ENCODE data around the gene GNRH2.
A peak's percentile ranks its signal among the peaks of the same experiment; 100 is the strongest.

The GNRH2 gene

DNA sequence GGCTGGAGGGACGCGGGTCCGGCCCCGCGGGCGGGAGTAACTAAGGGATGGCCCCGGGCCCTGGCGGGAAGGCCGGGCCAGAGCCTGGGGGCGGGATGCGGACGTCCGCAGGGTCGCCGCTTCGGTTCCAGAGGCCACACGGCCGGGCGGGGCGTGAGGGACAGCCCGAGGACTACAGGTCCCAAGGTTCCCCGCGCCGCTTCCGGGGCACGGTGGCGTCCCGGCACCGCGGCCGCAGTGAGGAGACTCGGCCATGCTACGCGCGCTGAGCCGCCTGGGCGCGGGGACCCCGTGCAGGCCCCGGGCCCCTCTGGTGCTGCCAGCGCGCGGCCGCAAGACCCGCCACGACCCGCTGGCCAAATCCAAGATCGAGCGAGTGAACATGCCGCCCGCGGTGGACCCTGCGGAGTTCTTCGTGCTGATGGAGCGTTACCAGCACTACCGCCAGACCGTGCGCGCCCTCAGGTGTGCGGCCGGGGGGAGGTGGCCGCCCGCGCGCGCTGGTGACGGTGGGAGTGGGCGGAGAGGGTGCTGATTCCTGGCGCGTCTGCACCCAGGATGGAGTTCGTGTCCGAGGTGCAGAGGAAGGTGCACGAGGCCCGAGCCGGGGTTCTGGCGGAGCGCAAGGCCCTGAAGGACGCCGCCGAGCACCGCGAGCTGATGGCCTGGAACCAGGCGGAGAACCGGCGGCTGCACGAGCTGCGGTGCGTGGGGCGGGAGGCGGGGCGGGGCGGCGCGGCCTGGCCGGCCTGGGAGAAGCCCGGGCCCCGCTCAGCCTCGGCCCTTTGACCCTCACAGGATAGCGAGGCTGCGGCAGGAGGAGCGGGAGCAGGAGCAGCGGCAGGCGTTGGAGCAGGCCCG is 2.6 kb downstream of the GNRH2 start, which contains the start of gene MRPS26:
Gene MRPS26, plus strand, starts transcription at position 237 of the 861 bp plus-strand sequence. Its CDS starts 17 bp downstream, at position 254.
- H3K79me2 ChIP-seq = peaks cover 2% of the 10 kb centered on the region
- H3K36me3 ChIP-seq (ENCODE audit: control insufficient read depth, insufficient read depth, low read length) = no peaks in the 10 kb centered on the region
- H3K9ac ChIP-seq = peak within 1 kb of the TSS; percentile 78
- H3K27me3 ChIP-seq (ENCODE audit: control insufficient read depth, insufficient read depth, low read length) = no peaks in the 10 kb centered on the region
- TF ChIP-seq, protein P1, sequence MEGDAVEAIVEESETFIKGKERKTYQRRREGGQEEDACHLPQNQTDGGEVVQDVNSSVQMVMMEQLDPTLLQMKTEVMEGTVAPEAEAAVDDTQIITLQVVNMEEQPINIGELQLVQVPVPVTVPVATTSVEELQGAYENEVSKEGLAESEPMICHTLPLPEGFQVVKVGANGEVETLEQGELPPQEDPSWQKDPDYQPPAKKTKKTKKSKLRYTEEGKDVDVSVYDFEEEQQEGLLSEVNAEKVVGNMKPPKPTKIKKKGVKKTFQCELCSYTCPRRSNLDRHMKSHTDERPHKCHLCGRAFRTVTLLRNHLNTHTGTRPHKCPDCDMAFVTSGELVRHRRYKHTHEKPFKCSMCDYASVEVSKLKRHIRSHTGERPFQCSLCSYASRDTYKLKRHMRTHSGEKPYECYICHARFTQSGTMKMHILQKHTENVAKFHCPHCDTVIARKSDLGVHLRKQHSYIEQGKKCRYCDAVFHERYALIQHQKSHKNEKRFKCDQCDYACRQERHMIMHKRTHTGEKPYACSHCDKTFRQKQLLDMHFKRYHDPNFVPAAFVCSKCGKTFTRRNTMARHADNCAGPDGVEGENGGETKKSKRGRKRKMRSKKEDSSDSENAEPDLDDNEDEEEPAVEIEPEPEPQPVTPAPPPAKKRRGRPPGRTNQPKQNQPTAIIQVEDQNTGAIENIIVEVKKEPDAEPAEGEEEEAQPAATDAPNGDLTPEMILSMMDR (IDR thresholded peaks at IDR 0.05) = peak; percentile 8
- H3K9me3 ChIP-seq (ENCODE audit: control insufficient read depth, low read length) = no peaks in the 10 kb centered on the region
- H3K4me3 ChIP-seq (ENCODE audit: low read depth, low read length) = peak within 1 kb of the TSS; percentile 72
- H2AFZ ChIP-seq = peak within 1 kb of the TSS; percentile 100
- peaks cover 9% of the 10 kb centered on the region for H3K4me1 ChIP-seq
- H3K4me2 ChIP-seq (ENCODE audit: low read length) = peak within 1 kb of the TSS; percentile 87
- peak within 1 kb of the TSS; percentile 89 for H3K27ac ChIP-seq

DNA sequence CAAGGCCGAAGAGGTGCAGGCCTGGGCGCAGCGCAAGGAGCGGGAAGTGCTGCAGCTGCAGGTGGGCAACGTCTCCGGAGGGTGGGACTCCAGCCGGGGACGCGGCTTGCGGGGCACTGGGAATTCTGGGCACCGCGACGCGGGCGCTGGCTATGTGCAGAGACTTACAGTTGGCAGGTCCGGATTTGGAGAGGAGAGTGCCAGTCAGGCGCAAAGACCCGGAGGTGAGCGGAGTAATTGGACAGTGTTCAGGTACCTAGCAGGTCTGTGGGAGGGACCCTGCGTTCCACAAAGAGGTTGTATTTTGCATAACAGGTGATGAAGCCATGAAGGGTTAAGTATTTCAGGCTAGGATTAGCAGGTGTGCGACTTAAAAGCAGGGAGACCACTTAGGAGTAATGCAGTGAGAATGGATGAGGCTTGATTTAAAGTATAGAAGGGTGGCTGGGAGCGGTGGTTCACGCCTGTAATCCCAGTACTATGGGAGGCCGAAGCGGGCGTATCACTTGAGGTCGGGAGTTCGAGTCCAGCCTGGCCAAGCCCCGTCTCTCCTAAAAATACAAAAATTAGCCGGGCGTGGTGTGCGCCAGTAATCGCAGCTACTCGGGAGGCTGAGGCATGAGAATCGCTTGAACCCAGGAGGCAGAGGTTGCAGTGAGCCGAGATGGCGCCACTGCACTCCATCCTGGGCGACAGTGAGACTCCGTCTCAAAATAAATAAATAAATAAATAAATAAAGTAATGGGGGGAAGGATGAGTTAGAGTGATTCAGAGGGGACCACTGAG is 3.4 kb downstream of the GNRH2 start:
- Histone ChIP-seq H2AFZ (peak overlapping the region; percentile 100), H3K4me1 (peaks cover 7% of the 10 kb centered on the region), H3K27me3 (ENCODE audit: control insufficient read depth, insufficient read depth, low read length) (no peaks in the 10 kb centered on the region), H3K27ac (peak overlapping the region; percentile 89), H3K9ac (peak overlapping the region; percentile 78), H3K36me3 (ENCODE audit: control insufficient read depth, insufficient read depth, low read length) (no peaks in the 10 kb centered on the region), H3K4me2 (ENCODE audit: low read length) (peak overlapping the region; percentile 87), H3K79me2 (peaks cover 2% of the 10 kb centered on the region), H3K9me3 (ENCODE audit: control insufficient read depth, low read length) (no peaks in the 10 kb centered on the region), H3K4me3 (ENCODE audit: low read depth, low read length) (peak overlapping the region; percentile 72)
- TF ChIP-seq, protein P1 (IDR thresholded peaks at IDR 0.05) = no peak

DNA sequence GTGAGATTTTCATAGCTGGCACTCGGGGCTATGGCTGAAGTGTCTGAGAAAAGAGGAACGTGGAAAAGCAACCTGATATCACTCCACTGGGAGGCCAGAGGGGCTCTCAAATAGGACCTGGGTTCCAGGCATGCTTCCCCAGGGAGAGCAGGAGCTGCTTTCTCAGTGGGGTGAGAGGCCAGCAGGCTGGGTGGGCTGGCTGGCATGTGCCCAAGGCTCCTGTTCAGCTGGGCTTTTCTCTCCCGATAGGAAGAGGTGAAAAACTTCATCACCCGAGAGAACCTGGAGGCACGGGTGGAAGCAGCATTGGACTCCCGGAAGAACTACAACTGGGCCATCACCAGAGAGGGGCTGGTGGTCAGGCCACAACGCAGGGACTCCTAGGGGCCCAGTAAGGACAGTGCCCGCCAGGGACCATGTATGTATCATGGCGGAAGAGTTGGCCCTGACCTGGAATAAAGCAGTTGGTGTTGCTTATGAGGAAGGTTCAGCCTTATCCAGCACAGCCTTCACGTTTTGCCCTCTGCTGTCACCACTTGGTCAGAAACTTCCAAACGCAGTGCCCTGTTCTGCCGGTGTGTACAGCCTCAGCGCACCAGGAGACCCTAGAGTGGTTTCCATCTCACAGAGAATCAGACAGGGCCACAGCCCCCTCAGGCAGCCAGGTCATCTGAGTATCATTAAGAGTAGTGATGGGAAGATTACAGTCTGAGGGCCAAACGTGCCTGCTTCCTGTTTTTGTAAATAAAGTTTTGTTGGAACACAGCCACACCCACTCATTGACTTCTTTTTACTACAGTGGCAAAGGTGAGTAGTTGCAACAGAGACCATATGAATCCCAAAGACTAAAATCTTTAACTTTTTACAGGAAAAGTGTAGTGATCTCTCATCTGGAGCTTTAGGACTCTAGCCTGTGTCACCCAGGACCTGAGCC is 4.3 kb downstream of the GNRH2 start:
- Histone ChIP-seq H3K27me3 (ENCODE audit: control insufficient read depth, insufficient read depth, low read length) (no peaks in the 10 kb centered on the region), H2AFZ (no peak overlapping the region), H3K9ac (no peak overlapping the region), H3K9me3 (ENCODE audit: control insufficient read depth, low read length) (no peaks in the 10 kb centered on the region), H3K27ac (no peak overlapping the region), H3K79me2 (peaks cover 2% of the 10 kb centered on the region), H3K4me3 (ENCODE audit: low read depth, low read length) (no peak overlapping the region), H3K4me2 (ENCODE audit: low read length) (no peak overlapping the region), H3K36me3 (ENCODE audit: control insufficient read depth, insufficient read depth, low read length) (no peaks in the 10 kb centered on the region), H3K4me1 (peaks cover 4% of the 10 kb centered on the region)
- TF ChIP-seq, protein P1 (IDR thresholded peaks at IDR 0.05) = no peak

DNA sequence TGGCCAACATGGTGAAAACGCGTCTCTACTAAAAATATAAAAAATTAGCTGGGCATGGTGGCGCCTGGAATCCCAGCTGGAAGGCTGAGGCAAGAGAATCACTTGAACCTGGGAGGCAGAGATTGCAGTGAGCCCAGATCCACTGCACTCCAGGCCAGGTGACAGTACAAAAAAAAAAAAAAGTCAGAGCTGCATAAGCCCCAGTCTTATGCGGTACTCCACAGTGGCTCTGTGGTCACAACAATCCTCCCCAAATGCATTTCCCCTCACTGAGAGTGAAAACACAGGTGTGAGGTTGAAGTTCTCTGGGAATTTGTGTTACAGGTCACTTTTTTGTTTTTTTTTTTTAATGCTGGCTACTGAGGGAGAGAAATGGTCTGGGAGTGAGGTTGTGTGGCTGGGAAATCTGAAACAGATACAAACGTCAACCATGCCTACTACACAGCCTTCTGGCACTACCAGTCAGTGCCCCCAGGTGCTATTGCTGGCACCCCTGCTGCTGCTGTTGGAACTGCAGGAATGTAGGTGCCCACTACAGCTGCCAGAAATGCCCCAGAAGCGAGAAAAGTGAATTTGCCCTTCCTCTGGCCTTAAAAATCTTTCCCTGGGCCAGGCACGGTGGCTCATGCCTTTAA is 8.1 kb downstream of the GNRH2 start:
- no peak overlapping the region for H3K27ac ChIP-seq
- H3K27me3 ChIP-seq (ENCODE audit: control insufficient read depth, insufficient read depth, low read length) = no peaks in the 10 kb centered on the region
- no peaks in the 10 kb centered on the region for H3K9me3 ChIP-seq (ENCODE audit: control insufficient read depth, low read length)

More for the DNA sequence above, 8.1 kb downstream of the GNRH2 start:
- Histone ChIP-seq H3K36me3 (ENCODE audit: control insufficient read depth, insufficient read depth, low read length) (no peaks in the 10 kb centered on the region), H3K4me1 (no peaks in the 10 kb centered on the region), H3K4me2 (ENCODE audit: low read length) (no peak overlapping the region), H3K9ac (no peak overlapping the region), H3K79me2 (peaks cover 2% of the 10 kb centered on the region), H3K4me3 (ENCODE audit: low read depth, low read length) (no peak overlapping the region), H2AFZ (no peak overlapping the region)
- TF ChIP-seq, protein P1 (IDR thresholded peaks at IDR 0.05) = no peak

Measured in parathyroid adenoma (tissue), 2 donors.